Nephron (organoid): ENCODE results near the gene CAPN12.
"Not testable (repeated sequence)": the region's sequence is repeated elsewhere in the genome, so short reads cannot be mapped to it uniquely, and the experiment has no call there.

Source experiments
- H3K27ac Mint-ChIP-seq, 3 experiments: 2 replicates each; pipeline ENCODE4 v1.8.0; 2020; ENCODE audit warnings: mixed read lengths in 3 of 3, mild to moderate bottlenecking in 2 of 3, moderate library complexity in 1 of 3
- H3K27me3 Mint-ChIP-seq: 2 replicates; pipeline ENCODE4 v1.8.0; 2021; ENCODE audit warnings: low read depth, mild to moderate bottlenecking, moderate library complexity, mixed read lengths
- H3K36me3 Mint-ChIP-seq: 2 replicates; pipeline ENCODE4 v1.8.0; 2020; ENCODE audit warnings: low read depth, mixed read lengths
- H3K4me1 Mint-ChIP-seq: 2 replicates; pipeline ENCODE4 v1.8.0; 2020; ENCODE audit warnings: mixed read lengths
- H3K4me3 Mint-ChIP-seq, 3 experiments: 2 replicates each; pipeline ENCODE4 v1.8.0; 2020; ENCODE audit warnings: mild to moderate bottlenecking in 3 of 3, mixed read lengths in 3 of 3, moderate library complexity in 2 of 3
- H3K9me3 Mint-ChIP-seq: 2 replicates; pipeline ENCODE4 v1.8.0; 2020; ENCODE audit warnings: mixed read lengths
- CTCF ChIP-seq, 3 experiments: fragments of 200-600 bp; sonication (generic); IDR thresholded peaks; one replicate each; pipeline ENCODE4 v1.5.0; 2021; ENCODE audit warnings: antibody characterized with exemption in 3 of 3; ENCODE audit not compliant: unreplicated experiment in 3 of 3

CAPN12 gene

DNA sequence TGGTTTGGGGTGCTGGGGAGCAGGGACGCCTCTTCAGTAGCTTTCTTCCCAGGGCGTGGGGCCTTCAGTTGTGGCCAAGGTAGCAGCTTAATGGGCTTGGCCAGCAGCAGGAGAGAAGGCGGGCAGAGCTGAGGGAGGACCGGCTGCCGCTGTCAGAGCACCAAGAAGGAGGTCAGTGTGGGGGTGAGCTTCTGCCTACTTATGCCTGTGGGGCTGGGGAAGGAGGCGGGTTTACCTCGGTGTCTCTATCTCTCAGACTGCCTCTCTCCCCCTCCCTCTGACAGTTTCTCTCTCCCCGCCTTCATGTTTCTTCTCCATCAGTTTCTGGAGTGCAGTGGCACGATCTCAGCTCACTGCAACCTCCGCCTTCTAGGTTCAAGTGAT lies at the start of gene CAPN12:
CAPN12 (minus strand) TSS at position 177 of the 384 bp plus-strand sequence. CDS start 309 bp downstream, outside the sequence.
- H3K36me3 Mint-ChIP-seq, result no peaks in the 10 kb centered on the region
- no peak within 1 kb of the TSS for H3K4me3 Mint-ChIP-seq
- no peaks in the 10 kb centered on the region for H3K9me3 Mint-ChIP-seq
- H3K4me1 Mint-ChIP-seq, result no peaks in the 10 kb centered on the region
- TF ChIP-seq CTCF (IDR thresholded peaks at IDR 0.05; ENCODE audit: unreplicated experiment in 3 of 3), result no peak
- peaks cover 2% of the 10 kb centered on the region for H3K27me3 Mint-ChIP-seq
- no peak within 1 kb of the TSS for H3K27ac Mint-ChIP-seq

DNA sequence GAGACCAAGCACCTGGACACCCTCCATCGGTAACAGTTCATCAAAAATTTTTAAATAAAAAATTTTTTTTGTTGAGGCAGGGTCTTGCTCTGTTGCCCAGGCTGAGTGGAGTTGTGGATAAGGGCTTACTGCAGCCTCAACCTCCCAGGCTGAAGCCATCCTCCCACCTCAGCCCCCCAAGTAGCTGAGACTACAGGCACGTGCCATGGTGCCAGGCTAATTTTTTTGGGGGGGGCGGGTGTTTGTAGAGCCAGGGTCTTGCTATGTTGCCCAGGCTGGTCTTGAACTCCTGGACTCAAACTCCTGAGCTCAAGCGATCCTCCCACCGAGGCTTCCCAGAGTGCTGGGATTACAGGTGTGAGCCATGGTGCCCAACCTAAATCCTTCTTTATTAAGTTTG lies 49.4 kb upstream of the CAPN12 start:
- Mint-ChIP-seq H3K4me3 (no peak overlapping the region), H3K27me3 (peaks cover 3% of the 10 kb centered on the region), H3K27ac (no peak overlapping the region), H3K36me3 (no peaks in the 10 kb centered on the region), H3K9me3 (no peaks in the 10 kb centered on the region), H3K4me1 (peaks cover 5% of the 10 kb centered on the region)
- no peak for TF ChIP-seq CTCF (IDR thresholded peaks at IDR 0.05; ENCODE audit: unreplicated experiment in 3 of 3)

- peaks cover 5% of the 10 kb centered on the region for H3K4me1 Mint-ChIP-seq
- H3K36me3 Mint-ChIP-seq, result no peaks in the 10 kb centered on the region
- H3K4me3 Mint-ChIP-seq, result no peak overlapping the region
- peak overlapping the region in 2 of 3 experiments; percentile 11 to 28 for H3K27ac Mint-ChIP-seq
- H3K9me3 Mint-ChIP-seq, result no peaks in the 10 kb centered on the region
- TF ChIP-seq CTCF (IDR thresholded peaks at IDR 0.05; ENCODE audit: unreplicated experiment in 3 of 3), result no peak
- peaks cover 3% of the 10 kb centered on the region for H3K27me3 Mint-ChIP-seq
Observed at GRCh38 chr19:38793177-38793576, 48.9 kb upstream of the CAPN12 start.

GRCh38 chr19:38792250-38793111 lies 48.2 kb upstream of the CAPN12 start:
- peaks cover 5% of the 10 kb centered on the region for H3K4me1 Mint-ChIP-seq
- H3K27me3 Mint-ChIP-seq, result peaks cover 3% of the 10 kb centered on the region
- H3K9me3 Mint-ChIP-seq, result no peaks in the 10 kb centered on the region
- peak overlapping the region in 1 of 3 experiments; percentile 11 for H3K27ac Mint-ChIP-seq
- H3K36me3 Mint-ChIP-seq, result no peaks in the 10 kb centered on the region
- TF ChIP-seq CTCF (IDR thresholded peaks at IDR 0.05; ENCODE audit: unreplicated experiment in 3 of 3), result no peak
- H3K4me3 Mint-ChIP-seq, result no peak overlapping the region

GRCh38 chr19:38791451-38792064 lies 47.3 kb upstream of the CAPN12 start:
- H3K36me3 Mint-ChIP-seq, H3K9me3 Mint-ChIP-seq, H3K27me3 Mint-ChIP-seq, H3K4me3 Mint-ChIP-seq, H3K27ac Mint-ChIP-seq, H3K4me1 Mint-ChIP-seq: not testable (repeated sequence)

GRCh38 chr19:38790507-38791403 lies 46.5 kb upstream of the CAPN12 start:
- not testable (repeated sequence) for H3K4me3 Mint-ChIP-seq, H3K36me3 Mint-ChIP-seq, H3K27me3 Mint-ChIP-seq, H3K4me1 Mint-ChIP-seq, H3K9me3 Mint-ChIP-seq, H3K27ac Mint-ChIP-seq
